ENCODE data around the gene LSAMP. TPM values are rescaled to one million over a fixed set of nuclear protein-coding genes. Genes with fewer than 3 reads are reported as not detected.

Gene LSAMP
- total RNA-seq, 1 experiment from 2014 or later: 45.1 TPM

GRCh38 chr3:116316771-116317170, 128.5 kb downstream of the LSAMP start:
- in situ Hi-C loops (cut with HindIII; ENCODE audit: low sequenced_read_pairs): no loop called here
- peak; percentile 84 for DNase-seq (ENCODE audit: low spot score)

- DNase-seq (ENCODE audit: low spot score): no peak
- in situ Hi-C loops (cut with HindIII; ENCODE audit: low sequenced_read_pairs): no loop called here
Observed at GRCh38 chr3:116314476-116314875, 130.8 kb downstream of the LSAMP start.

- DNase-seq (ENCODE audit: low spot score): no peak
- in situ Hi-C loops (cut with HindIII; ENCODE audit: low sequenced_read_pairs): no loop called here
Observed at GRCh38 chr3:116306720-116307119, 138.6 kb downstream of the LSAMP start.

GRCh38 chr3:116306149-116306548, 139.1 kb downstream of the LSAMP start:
- no peak for DNase-seq (ENCODE audit: low spot score)
- in situ Hi-C loops (cut with HindIII; ENCODE audit: low sequenced_read_pairs): no loop called here

GRCh38 chr3:116302087-116302747, 143.1 kb downstream of the LSAMP start:
- no peak for DNase-seq (ENCODE audit: low spot score)
- in situ Hi-C loops (cut with HindIII; ENCODE audit: low sequenced_read_pairs): no loop called here

- no peak for DNase-seq (ENCODE audit: low spot score)
- in situ Hi-C loops (cut with HindIII; ENCODE audit: low sequenced_read_pairs): no loop called here
Observed at GRCh38 chr3:116301422-116301821, 143.9 kb downstream of the LSAMP start.

GRCh38 chr3:116300226-116300625, 145.1 kb downstream of the LSAMP start:
- in situ Hi-C loops (cut with HindIII; ENCODE audit: low sequenced_read_pairs): no loop called here
- no peak for DNase-seq (ENCODE audit: low spot score)

GRCh38 chr3:116299646-116300081, 145.6 kb downstream of the LSAMP start:
- in situ Hi-C loops (cut with HindIII; ENCODE audit: low sequenced_read_pairs): no loop called here
- peak; percentile 97 for DNase-seq (ENCODE audit: low spot score)

GRCh38 chr3:116298151-116298550, 147.1 kb downstream of the LSAMP start:
- peak; percentile 51 for DNase-seq (ENCODE audit: low spot score)

GRCh38 chr3:116291141-116291540, 154.1 kb downstream of the LSAMP start:
- peak; percentile 86 for DNase-seq (ENCODE audit: low spot score)
- in situ Hi-C loops (cut with HindIII; ENCODE audit: low sequenced_read_pairs): no loop called here

More at GRCh38 chr3:116298151-116298550, 147.1 kb downstream of the LSAMP start:
- in situ Hi-C loops (cut with HindIII; ENCODE audit: low sequenced_read_pairs): no loop called here

GRCh38 chr3:116288485-116288884, 156.8 kb downstream of the LSAMP start:
- DNase-seq (ENCODE audit: low spot score): no peak
- in situ Hi-C loops (cut with HindIII; ENCODE audit: low sequenced_read_pairs): no loop called here

GRCh38 chr3:116285781-116286421, 159.4 kb downstream of the LSAMP start:
- in situ Hi-C loops (cut with HindIII; ENCODE audit: low sequenced_read_pairs): no loop called here

GRCh38 chr3:116281313-116282143, 163.8 kb downstream of the LSAMP start:
- in situ Hi-C loops (cut with HindIII; ENCODE audit: low sequenced_read_pairs): no loop called here
- no peak for DNase-seq (ENCODE audit: low spot score)

More at GRCh38 chr3:116285781-116286421, 159.4 kb downstream of the LSAMP start:
- no peak for DNase-seq (ENCODE audit: low spot score)

- peak; percentile 75 for DNase-seq (ENCODE audit: low spot score)
- in situ Hi-C loops (cut with HindIII; ENCODE audit: low sequenced_read_pairs): no loop called here
Observed at GRCh38 chr3:116280130-116280740, 165.1 kb downstream of the LSAMP start.

- no peak for DNase-seq (ENCODE audit: low spot score)
- in situ Hi-C loops (cut with HindIII; ENCODE audit: low sequenced_read_pairs): no loop called here
Observed at GRCh38 chr3:116276675-116277074, 168.6 kb downstream of the LSAMP start.

GRCh38 chr3:116270056-116270455, 175.2 kb downstream of the LSAMP start:
- DNase-seq (ENCODE audit: low spot score): no peak
- in situ Hi-C loops (cut with HindIII; ENCODE audit: low sequenced_read_pairs): no loop called here

GRCh38 chr3:116267116-116267515, 178.2 kb downstream of the LSAMP start:
- DNase-seq (ENCODE audit: low spot score): no peak
- in situ Hi-C loops (cut with HindIII; ENCODE audit: low sequenced_read_pairs): no loop called here

- in situ Hi-C loops (cut with HindIII; ENCODE audit: low sequenced_read_pairs): no loop called here
- no peak for DNase-seq (ENCODE audit: low spot score)
Observed at GRCh38 chr3:116265976-116266584, 179.2 kb downstream of the LSAMP start.

GRCh38 chr3:116265320-116265695, 180.0 kb downstream of the LSAMP start:
- DNase-seq (ENCODE audit: low spot score): no peak
- in situ Hi-C loops (cut with HindIII; ENCODE audit: low sequenced_read_pairs): no loop called here

Data from G401 (cell line).